Measurements from ENCODE around the gene FLYWCH2. TPM values are rescaled to one million over a fixed set of nuclear protein-coding genes. Genes with fewer than 3 reads are reported as not detected.

FLYWCH2 gene
- total RNA-seq, 1 experiment from 2014 or later, result 16.5 TPM

- H3K9ac ChIP-seq (ENCODE audit: extremely low read depth, insufficient read length, low read length), result no peak overlapping the region
- H3K27ac Mint-ChIP-seq, result no peak overlapping the region
- no CpG with 5 or more reads among the region's 24 CpGs for WGBS (ENCODE audit: extremely low coverage, insufficient read length, low lambda C conversion rate)
Measured at GRCh38 chr16:2856686-2857450, 26.1 kb upstream of the FLYWCH2 start.

More at GRCh38 chr16:2856686-2857450, 26.1 kb upstream of the FLYWCH2 start:
- Histone ChIP-seq H3K23me2 (ENCODE audit: insufficient read length, low read depth, low read length, poor library complexity, severe bottlenecking) (peaks cover 5% of the 10 kb centered on the region), H2BK20ac (ENCODE audit: low read depth, low read length, poor library complexity, severe bottlenecking) (no peak overlapping the region), H2BK12ac (ENCODE audit: insufficient read length, low read depth, low read length) (no peak overlapping the region), H3K27me3 (ENCODE audit: insufficient read depth, low read length) (no peaks in the 10 kb centered on the region), H2AK5ac (ENCODE audit: insufficient read length, low read length) (no peak overlapping the region), H3K4me1 (ENCODE audit: insufficient read depth, low read length) (no peaks in the 10 kb centered on the region; the same call in 1 of the 2 replicates), H4K91ac (ENCODE audit: insufficient read length, low read depth, low read length) (no peak overlapping the region), H4K20me1 (ENCODE audit: control insufficient read depth, insufficient read depth, insufficient read length) (no peaks in the 10 kb centered on the region), H2BK5ac (ENCODE audit: insufficient read length, low read length) (no peak overlapping the region), H3T11ph (ENCODE audit: low read length) (no peak overlapping the region), H3K4me2 (ENCODE audit: insufficient read depth, insufficient read length, low read length) (no peak overlapping the region), H3K56ac (ENCODE audit: insufficient read length, low read depth, low read length) (no peak overlapping the region), H3K79me1 (ENCODE audit: insufficient read depth, low read depth, low read length, poor library complexity, severe bottlenecking) (no peaks in the 10 kb centered on the region), H4K5ac (ENCODE audit: insufficient read length, low read depth, low read length) (no peak overlapping the region), H3K27ac (ENCODE audit: insufficient read length, low read depth, low read length) (no peak overlapping the region), H3K79me2 (ENCODE audit: insufficient read depth, low read length) (no peaks in the 10 kb centered on the region), H3K14ac (ENCODE audit: insufficient read depth, low read length) (no peak overlapping the region), H2BK15ac (ENCODE audit: low read depth, low read length) (no peak overlapping the region), H3K9me3 (ENCODE audit: control insufficient read depth, low read depth, low read length) (no peaks in the 10 kb centered on the region), H4K8ac (replicated peaks; ENCODE audit: insufficient read length, low read depth, low read length) (no peak overlapping the region), H2AFZ (ENCODE audit: low read length) (no peak overlapping the region), H3K18ac (ENCODE audit: insufficient read length, low read depth, low read length) (no peak overlapping the region), H3K23ac (ENCODE audit: insufficient read length, low read depth, low read length) (no peak overlapping the region), H3K4ac (ENCODE audit: low read depth, low read length) (no peak overlapping the region), H2BK120ac (ENCODE audit: low read depth, low read length, poor library complexity, severe bottlenecking) (no peak overlapping the region)
- Mint-ChIP-seq H3K27me3 (ENCODE audit: low read depth) (peaks cover 32% of the 10 kb centered on the region), H3K4me1 (peaks cover 5 to 7% of the 10 kb centered on the region in 2 experiments; a peak in 3 of 4 replicates), H3K4me3 (0 out of 5 replicates have a peak overlapping the region, but pooled peaks of 1 of the 2 experiments have one; percentile 38), H3K36me3 (ENCODE audit: insufficient read depth in 1 of 3, low read depth in 3 of 3) (peaks cover 2 to 11% (median 10%) of the 10 kb centered on the region in 3 experiments), H3K9me3 (peaks cover 20 to 26% of the 10 kb centered on the region in 2 experiments)
- no peak for TF ChIP-seq CTCF (conservative IDR thresholded peaks at IDR 0.05)
- DNase-seq, result no peak

All from H9 (cell line).